GM19328 (cell line): ENCODE measurements around the gene NUDT2.
"Not testable (repeated sequence)": the region's sequence is repeated elsewhere in the genome, so short reads cannot be mapped to it uniquely, and the experiment has no call there.

Experiments used
- ATAC-seq: cut with Tn5 transposase; IDR thresholded peaks from one replicate; pipeline ENCODE4 v1.9.1; 2021; ENCODE audit warnings: mild to moderate bottlenecking, moderate library complexity; ENCODE audit not compliant: unreplicated experiment

NUDT2 gene

DNA sequence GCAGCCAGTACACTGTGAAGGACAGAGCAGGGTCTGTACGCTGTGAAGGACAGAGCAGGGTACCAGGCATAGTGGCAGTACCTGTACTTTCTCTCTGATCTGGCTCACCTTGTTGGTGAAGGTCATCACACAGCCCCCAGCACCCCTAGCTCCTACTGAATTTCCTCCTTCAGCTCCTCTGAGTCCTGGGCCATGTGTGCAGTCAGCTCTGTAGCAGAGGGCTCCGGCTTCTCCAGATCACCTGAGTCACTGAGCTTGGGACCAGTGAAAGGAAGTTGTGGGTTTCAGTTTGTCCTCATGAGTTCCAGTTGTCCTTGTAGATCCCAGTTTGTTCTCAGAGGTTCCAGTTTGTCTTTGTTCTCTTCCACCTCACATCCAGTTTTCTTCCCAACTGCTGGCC, 5.5 kb downstream of the NUDT2 start:
- ATAC-seq = no peak

DNA sequence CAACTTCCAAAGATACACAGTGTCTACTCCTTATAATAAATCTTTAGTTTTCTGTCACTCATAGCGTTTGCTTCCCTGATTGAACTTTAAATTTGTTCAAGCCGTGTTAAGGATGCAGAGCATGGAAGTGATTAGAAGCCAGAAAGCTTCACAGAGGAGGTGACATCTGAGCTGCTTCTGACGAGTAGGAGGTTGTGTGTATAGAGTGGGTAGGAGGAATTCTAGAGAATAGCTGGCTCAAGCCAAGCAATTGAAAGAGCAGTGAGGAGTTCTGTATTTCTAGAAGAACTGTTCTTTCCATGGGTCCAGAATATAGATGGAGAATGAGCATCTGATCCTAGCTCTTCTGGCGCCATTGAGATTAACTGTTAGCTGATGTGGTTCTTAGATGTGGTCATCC, 6.0 kb downstream of the NUDT2 start:
- no peak for ATAC-seq

DNA sequence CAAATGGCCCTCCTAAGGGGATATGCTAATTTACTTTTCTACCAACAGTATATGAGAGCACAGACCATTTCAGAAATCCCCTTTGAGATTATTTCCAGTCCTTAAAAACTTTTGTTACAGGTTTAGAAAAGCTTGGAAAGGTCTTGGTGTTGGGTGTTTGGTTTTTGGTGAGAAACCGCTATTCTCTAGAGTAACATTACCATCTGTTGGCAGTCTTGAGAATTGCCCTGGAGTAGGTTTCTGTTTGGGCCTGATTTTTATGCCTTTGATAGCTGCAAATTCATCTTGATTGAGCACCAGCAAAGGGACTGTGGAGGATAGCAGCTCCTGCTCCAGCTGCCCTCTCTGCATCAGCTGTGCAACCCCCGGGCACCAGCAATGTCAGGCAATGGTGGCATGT, 8.0 kb downstream of the NUDT2 start:
- ATAC-seq = no peak

DNA sequence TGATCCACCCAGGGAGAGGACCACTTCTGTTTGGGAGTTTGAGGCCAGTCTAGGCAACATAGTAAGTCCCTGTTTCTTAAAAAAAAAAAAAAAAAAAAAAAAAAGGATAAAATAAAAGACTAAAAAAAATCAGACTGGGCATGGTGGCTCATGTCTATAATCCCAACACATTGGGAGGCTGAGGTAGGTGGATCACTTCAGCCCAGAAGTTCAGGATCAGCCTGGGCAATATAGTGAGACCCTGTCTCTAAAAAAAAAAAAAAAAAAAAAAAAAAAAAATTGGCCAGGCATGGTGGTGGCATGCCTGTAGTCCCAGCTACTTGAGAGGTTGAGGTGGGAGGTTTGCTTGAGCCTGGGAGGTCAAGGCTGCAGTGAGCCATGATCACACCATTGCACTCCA, 8.7 kb downstream of the NUDT2 start:
- ATAC-seq = not testable (repeated sequence)

DNA sequence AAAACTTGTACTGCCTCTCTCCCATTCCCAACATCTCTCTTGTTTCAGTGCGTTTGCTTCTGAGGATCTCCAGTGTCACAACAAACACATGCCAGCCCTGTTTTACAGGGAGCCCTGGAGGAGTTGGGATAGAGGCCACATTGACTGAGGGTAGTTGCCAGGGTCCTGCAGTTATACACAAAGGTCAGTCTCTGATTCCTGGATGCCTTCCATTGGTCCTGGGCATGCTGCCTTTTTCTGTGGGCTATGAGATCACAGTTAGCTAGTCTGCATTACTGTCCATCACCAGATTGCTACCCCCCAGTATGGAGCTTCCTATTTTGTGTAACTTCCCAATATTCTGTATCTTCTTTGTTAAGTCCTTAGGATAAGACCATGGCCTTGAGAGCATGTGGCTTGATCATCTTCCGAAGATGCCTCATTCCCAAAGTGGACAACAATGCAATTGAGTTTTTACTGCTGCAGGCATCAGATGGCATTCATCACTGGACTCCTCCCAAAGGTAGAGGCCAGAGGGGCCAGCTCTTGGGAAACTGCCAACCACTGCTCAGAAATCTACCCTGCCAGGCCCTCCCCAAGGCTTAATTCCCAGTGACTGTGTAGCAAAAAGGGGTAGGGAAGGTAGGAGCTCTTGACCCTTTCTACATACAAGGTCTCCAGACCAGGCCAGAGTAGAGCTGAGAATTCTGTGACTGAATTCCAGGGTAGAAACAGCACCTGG, 9.5 kb downstream of the NUDT2 start:
- no peak for ATAC-seq

DNA sequence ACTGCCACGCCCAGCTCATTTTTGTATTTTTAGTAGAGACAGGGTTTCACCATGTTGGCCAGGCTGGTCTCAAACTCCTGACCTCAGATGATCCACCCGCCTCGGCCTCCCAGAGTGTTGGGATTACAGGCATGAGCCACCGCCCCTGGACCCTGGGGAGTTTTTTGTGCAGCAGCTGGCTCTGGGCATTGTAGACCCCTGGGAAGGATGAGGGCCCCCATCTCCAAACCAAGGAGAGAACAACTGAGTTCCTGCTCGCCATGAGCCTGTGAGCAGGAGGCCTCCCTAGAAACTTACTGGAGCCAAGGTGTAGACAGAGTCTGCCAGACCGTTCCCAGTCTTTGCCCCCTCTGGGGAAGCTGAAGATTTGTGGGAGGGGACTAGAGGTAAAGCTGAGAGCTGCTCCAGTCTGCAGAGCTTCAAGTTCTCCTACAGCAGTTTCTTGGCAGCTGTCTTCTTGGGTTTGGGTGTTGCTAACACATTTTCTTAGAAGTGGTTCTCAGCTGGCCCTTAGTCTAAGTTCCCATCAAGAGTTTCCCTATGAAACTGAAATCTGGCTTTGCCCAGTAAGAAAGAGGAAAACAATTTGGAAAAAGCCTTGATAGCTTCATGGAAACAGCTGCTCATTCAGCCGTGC, 12.4 kb downstream of the NUDT2 start:
- ATAC-seq = no peak

DNA sequence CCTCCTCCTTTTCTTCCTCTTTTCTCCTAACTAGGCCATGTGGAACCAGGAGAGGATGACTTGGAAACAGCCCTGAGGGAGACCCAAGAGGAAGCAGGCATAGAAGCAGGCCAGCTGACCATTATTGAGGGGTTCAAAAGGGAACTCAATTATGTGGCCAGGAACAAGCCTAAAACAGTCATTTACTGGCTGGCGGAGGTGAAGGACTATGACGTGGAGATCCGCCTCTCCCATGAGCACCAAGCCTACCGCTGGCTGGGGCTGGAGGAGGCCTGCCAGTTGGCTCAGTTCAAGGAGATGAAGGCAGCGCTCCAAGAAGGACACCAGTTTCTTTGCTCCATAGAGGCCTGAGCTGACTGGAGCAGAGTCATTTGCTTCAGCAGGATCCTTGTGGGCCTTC, 13.7 kb downstream of the NUDT2 start:
- ATAC-seq = no peak

DNA sequence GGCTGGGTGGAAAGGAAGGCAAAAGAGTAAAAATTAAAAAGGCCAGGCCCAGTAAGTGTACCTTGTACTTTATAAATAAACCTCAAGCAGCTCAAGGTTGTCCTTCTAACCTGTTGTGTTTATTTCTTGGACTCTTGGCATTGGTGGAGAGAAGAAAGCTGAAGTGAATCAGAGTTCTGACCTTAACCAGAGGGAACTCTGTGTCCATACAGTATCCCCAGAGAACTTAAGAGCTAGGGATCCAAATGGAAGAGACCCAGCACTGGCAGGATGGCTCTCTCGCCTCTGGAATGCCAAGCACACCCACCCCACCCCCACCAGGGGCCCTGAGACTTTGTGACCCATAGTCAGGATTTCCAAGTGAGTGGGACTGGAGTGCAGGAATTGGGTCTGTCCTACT, 14.2 kb downstream of the NUDT2 start:
- ATAC-seq = no peak

DNA sequence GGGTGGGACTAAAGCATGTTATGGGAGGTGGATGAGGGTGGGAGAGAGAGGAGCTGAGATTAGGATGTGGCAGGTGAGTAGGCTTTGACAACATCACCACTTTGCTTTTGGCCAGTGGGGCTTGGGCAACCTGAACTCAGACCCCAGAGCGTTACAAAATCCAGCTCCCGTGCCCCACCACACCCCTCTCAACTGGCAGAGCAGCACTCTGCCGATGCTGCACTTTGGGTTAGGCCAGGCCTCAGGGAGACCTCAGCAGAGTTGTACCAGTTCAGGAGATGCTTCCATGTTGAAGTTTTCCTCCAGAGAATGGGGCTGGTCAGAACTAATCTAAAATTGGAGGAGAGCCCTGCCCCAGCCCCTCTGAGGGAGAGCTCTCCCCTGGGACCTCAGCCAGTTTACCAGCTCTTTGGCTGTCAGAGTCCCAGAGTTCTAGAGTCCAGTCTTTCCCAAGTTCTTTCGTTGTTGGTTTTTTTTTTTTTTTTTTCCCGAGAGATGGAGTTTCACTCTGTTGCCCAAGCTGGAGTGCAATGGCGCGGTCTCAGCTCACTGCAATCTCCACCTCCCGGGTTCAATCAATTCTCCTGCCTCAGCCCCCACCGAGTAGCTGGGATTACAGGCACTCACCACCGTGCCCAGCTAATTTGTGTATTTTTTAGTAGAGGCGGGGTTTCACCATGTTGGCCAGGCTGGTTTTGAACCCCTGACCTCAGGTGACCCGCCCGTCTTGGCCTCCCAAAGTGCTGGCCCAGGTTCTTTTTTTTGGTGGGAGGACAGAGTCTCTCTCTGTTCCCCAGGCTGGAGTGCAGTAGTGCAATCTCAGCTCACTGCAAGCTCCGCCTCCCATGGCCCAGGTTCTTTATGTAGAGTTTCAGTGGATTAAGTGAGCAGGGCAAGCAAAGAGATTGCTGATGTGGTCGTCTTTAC, 17.8 kb downstream of the NUDT2 start:
- ATAC-seq = no peak

DNA sequence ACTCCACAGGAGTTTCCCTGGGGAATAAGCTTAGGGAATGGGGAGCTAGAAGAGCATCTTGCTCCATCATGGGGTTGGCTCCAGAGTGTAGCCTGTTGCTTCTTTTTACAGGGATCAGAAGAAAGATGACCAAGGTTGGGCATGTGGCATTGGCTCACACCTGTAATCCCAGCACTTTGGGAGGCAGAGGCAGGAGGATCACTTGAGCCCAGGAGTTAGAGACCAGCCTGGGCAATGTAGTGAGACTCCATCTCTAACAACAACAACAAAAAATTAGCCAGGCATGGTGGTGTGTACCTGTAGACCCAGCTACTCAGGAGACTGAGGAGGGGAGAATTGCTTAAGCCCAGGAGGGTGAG, 18.4 kb downstream of the NUDT2 start:
- ATAC-seq = no peak

DNA sequence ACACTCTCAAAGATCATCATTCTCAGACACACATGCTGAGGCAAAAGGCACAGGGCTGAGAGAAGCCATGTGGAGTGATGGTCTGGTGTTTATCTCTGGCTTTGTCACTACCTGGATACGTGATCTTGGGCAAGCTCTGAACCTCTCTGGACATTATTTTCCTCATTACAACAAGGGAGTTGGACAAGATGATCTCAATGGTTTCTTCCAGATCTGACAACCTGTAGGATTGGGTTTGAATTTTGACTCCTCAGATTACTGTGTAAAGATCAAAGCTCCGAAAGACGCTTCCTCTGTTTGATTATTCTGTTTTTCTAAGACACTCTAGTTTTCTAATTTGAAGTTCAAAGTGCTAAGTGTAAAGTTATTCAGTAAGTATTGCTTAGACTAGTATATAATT, 20.0 kb downstream of the NUDT2 start:
- no peak for ATAC-seq

DNA sequence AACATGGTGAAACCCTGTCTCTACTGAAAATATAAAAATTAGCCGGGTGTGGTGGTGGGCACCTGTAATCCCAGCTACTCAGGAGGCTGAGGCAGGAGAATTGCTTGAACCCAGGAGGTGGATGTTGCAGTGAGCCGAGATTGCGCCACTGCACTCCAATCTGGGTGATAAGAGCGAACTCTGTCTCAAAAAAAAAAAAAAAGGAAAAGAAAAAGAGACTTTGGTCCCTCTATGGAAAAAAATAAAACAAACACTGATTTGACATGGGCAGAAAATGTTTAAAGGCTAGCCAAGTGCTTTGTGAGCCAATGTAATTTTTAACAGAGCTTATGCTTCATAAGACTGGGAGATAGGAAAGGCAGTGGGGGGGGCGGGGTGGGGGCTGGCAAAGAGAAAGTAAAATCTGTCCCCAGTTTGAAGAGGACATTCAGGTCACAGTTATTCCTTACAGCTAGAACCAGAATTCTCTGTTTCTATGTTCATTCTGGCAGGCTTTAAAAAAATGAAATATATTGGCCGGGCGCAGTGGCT, 22.8 kb downstream of the NUDT2 start:
- ATAC-seq = not testable (repeated sequence)

DNA sequence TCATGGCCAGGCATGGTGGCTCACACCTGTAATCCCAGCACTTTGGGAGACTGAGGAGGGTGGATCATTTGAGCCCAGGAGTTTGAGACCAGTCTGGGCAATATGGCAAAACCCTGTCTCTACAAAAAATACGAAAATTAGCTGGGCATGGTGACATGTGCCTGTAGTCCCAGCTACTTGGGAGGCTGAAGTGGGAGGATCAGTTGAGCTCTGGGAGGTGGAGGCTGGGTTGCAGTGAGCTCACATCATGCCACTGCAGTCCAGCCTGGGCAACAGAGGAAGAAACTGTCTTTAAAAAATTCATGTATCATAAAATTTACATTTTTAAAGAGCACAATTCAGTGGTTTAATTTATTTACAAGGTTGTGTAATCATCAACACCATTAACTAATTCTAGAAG, 23.6 kb downstream of the NUDT2 start:
- ATAC-seq = not testable (repeated sequence)

DNA sequence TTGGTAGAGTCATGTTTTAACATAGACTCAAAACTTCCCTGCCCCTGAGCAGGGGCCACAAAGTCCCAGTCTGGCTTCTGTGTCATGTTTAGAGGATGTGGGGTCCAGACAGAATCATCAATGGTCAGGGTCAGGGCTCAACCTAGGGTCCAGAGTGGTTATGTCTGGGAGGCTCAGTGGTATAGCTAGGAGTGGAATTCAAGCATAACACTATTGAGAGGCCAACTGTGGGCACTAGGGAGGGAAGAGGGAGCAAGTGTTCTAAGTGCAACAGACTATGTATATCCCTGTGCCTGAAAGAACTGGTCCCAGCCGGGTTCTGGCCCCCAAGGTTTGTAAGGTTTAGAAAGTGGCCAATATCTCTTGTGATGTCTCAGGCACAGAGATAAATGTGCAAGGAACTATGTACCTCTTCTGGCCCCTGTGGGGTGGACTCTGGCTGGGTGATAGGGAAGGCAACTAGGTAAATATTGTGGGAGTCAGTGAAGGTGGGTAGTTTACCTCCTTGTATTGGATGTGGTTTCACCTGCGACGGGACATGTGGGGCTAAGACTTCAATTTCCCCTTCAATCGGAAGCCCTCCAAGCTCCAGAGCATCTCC, 33.3 kb downstream of the NUDT2 start:
- ATAC-seq = no peak

DNA sequence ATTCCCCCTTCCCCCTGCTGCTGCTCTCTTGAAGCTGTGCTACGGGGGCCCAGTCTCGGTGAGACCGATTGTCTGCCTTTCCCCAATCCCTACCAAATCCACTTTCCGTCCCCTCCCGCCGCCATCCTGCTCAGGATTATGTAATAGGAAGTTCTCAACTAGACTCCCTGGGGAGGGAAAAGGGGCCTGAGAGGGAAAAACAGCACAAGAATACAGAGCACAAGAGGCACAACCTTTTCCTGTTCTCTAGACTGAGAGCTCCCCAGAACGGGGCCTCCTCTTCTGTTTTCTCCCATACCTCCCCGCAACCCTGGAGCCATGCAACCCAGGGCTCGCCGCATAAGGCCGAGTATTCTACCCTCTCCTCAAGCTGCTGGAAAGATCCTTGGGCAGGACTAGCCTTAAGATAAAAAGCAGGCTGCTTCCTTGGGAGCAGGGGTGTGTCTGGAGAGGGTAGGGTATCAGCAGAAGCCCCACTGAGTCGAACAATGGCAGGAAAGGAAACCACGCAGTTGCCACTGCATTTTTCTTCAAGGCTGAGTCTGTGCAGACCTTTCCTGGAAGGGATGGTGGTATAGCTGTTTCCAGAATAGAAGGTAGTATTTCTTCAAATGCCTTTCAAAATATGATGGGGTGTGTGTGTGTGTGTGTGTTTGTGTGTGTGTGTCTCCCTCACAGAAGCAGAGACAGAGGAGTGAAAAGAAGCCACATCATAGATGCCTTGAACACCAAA, 34.4 kb downstream of the NUDT2 start:
- ATAC-seq = no peak

DNA sequence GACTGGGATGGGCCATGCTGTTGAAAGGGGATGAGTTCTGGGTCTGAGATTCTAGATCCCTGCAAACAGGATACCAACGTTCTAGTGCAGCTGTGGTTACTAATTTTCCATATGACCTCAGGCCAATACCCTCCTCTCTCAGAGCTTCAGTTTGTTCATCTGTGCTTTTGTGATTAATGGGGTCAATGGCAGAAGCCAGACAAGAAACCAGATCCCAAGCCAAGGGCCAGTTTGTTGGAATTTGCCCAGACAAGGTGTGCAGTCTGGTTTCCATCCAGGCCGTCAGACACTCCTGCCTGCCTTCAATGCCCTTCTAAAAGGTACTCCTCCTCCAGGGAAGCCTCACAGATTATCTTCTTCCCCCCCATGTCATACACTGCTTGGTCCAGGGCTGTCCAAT, 35.9 kb downstream of the NUDT2 start:
- ATAC-seq = no peak

DNA sequence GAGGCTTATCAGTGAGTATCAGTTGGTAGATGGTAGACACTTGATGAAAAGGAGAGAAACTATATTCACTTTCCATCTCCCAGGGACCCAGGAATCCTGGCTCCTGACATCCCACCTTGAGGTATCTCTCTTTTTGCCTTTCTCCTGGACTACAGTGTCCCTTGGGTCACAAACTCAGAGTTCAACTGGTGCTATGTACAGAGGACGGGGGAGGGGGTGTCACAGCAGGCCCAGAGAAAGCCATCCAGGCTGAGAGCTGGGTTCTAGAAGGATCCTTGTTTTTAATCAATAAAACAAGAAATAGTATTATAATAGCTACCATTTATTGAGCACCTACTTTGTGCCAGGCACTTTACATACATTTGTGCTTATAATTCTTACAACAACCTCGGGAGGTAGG, 37.0 kb downstream of the NUDT2 start:
- ATAC-seq = no peak

DNA sequence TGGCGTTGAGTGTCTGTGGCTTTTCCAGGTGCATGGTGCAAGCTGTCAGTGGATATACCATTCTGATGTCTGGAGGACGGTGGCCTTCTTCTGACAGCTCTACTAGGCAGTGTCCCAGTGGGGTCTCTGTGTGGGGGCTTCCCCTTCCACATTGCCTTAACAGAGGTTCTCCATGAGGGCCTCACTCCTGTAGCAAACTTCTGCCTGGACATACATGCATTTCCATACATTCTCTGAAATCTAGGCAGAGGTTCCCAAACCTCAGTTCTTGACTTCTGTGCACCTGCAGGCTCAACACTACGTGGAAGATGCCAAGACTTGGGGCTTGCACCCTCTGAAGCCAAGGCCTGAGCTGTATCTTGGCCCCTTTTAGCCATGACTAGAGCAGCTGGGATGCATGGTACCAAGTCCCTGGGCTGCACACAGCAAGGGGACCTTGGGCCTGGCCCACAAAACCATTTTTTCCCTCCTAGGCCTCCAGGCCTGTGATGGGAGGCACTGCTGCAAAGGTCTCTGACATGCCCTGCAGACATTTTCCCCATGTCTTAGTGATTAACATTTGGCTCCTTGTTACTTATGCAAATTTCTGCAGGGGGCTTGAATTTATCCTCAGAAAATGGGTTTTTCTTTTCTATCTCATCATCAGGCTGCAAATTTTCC, 38.5 kb downstream of the NUDT2 start:
- not testable (repeated sequence) for ATAC-seq

DNA sequence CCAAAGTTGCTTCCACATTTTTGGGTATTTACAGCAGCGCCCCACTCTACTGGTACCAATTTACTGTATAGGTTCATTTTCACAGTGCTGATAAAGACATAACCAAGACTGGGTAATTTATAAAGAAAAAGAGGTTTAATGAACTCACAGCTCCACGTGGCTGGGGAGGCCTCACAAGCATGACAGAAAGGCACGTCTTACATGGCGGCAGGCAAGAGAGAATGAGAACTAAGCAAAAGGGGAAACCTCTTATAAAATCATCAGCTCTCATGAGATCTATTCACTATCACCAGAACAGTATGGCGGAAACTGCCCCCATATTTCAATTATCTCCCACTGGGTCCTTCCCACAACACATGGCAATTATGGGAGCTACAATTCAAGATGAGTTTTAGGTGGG, 39.4 kb downstream of the NUDT2 start:
- ATAC-seq = not testable (repeated sequence)

DNA sequence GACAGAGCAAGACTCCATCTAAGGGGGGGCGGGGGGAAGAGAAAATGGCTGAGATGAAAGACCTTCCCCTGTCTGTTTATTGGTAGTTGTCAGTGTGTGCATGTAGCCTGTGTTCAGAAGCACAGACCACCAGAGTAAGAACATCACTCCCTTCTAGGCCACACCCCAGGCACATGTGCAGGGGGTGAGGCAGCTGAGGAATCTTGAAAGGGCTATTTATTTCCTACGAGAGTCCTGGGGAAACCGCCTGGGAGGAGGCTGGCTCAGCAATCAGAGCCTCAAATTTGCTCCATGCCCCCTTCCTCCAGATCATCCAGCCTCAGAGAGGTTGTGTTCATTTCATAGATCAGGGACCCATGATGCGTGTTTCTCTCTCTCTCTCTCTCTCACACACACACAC, 40.3 kb downstream of the NUDT2 start:
- no peak for ATAC-seq
